IPS-18a (cell line): ENCODE measurements around the gene FBXW2.
A peak's percentile ranks its signal among the peaks of the same experiment; 100 is the strongest.

ENCODE experiments used
- H3K27ac ChIP-seq: one replicate; pipeline ENCODE4 v1.5.1; 2013; ENCODE audit warnings: low read length
- H3K27me3 ChIP-seq: one replicate; pipeline ENCODE4 v1.6.1; 2013; ENCODE audit warnings: mild to moderate bottlenecking, low read length; ENCODE audit not compliant: control insufficient read depth, insufficient read depth
- H3K36me3 ChIP-seq: one replicate; pipeline ENCODE4 v1.6.1; 2013; ENCODE audit warnings: low read depth, low read length; ENCODE audit not compliant: control insufficient read depth
- H3K4me1 ChIP-seq: one replicate; pipeline ENCODE4 v1.6.1; 2013; ENCODE audit warnings: low read depth, low read length; ENCODE audit not compliant: control insufficient read depth
- H3K4me3 ChIP-seq: one replicate; pipeline ENCODE4 v1.5.1; 2013; ENCODE audit warnings: low read length
- H3K9ac ChIP-seq: one replicate; pipeline ENCODE4 v1.6.1; 2013; ENCODE audit warnings: mild to moderate bottlenecking, low read length, moderate library complexity
- H3K9me3 ChIP-seq: one replicate; pipeline ENCODE4 v1.6.1; 2013; ENCODE audit warnings: low read depth, low read length; ENCODE audit not compliant: control insufficient read depth

FBXW2 gene

GRCh38 chr9:120724757-120725400 is 68.3 kb downstream of the FBXW2 start:
- H3K4me1 ChIP-seq, result no peaks in the 10 kb centered on the region

GRCh38 chr9:120723565-120723964 is 69.7 kb downstream of the FBXW2 start:
- no peak overlapping the region for H3K9ac ChIP-seq
- H3K27me3 ChIP-seq, result no peaks in the 10 kb centered on the region
- no peaks in the 10 kb centered on the region for H3K9me3 ChIP-seq

More at GRCh38 chr9:120724757-120725400, 68.3 kb downstream of the FBXW2 start:
- Histone ChIP-seq H3K9ac (no peak overlapping the region), H3K4me3 (no peak overlapping the region), H3K9me3 (no peaks in the 10 kb centered on the region), H3K27ac (no peak overlapping the region), H3K36me3 (no peaks in the 10 kb centered on the region), H3K27me3 (no peaks in the 10 kb centered on the region)

DNA sequence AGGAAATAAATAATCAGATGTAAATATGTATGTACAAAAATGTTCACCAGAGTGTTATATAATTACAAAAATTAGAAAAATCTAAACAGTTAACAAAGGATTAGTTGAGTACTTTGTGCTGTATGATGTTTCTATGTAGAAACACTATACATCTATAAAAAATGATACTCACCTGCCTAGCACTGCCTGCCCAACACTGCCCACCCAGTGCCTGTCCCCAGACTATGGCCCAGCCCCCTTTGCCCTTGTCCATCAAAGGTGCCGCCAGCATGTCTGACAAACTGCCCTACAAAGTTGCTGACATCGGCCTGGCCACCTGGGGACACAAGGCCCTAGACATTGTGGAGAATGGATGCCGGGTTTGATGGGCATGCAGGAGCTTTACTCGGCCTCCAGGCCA is 72.8 kb downstream of the FBXW2 start:
- Histone ChIP-seq H3K4me3 (no peak overlapping the region), H3K9me3 (no peaks in the 10 kb centered on the region), H3K27ac (no peak overlapping the region), H3K9ac (no peak overlapping the region), H3K36me3 (no peaks in the 10 kb centered on the region), H3K27me3 (no peaks in the 10 kb centered on the region), H3K4me1 (peaks cover 3% of the 10 kb centered on the region)

More at GRCh38 chr9:120723565-120723964, 69.7 kb downstream of the FBXW2 start:
- H3K27ac ChIP-seq, result no peak overlapping the region
- H3K4me3 ChIP-seq, result no peak overlapping the region
- H3K4me1 ChIP-seq, result no peaks in the 10 kb centered on the region
- H3K36me3 ChIP-seq, result no peaks in the 10 kb centered on the region

DNA sequence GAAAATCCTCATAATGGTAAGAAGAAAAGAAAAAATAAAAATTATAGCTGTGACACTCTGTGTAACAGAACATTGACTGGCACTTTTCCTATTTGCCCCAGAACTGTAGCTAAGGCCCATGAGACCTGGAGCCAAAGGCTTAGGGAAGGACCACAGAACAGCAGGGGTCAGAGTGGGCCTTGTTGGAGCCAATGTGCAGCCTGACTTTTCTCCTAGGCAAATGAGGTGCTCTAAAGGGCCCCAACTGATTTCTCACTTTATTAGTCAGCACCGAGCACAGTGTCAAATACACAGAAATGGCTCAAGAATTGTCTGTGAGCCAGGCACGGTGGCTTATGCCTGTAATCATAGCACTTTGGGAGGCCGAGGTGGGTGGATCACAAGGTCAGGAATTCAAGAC is 74.9 kb downstream of the FBXW2 start:
- no peak overlapping the region for H3K9ac ChIP-seq
- H3K4me3 ChIP-seq, result no peak overlapping the region
- no peaks in the 10 kb centered on the region for H3K36me3 ChIP-seq
- peaks cover 6% of the 10 kb centered on the region for H3K4me1 ChIP-seq
- H3K27ac ChIP-seq, result no peak overlapping the region
- no peaks in the 10 kb centered on the region for H3K9me3 ChIP-seq
- H3K27me3 ChIP-seq, result peaks cover 6% of the 10 kb centered on the region

DNA sequence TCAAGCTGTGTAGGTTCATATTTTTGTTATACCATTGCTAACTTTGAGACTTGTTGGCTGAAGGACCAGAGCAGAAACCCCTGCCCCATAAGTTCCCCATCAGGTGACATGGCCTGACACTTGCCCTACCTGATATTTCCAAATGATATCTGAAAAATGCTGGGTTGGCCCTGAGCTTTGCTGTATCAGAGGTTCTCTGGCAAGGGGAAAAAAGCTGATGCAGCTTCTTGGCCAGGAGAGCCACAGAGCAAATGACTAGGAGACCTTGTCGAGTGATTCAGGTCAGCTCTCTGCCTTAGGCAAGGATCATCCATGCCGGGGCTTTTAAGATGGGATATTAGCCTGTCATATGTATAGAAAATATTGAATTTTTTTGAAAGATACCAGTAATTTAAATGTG is 76.0 kb downstream of the FBXW2 start:
- no peaks in the 10 kb centered on the region for H3K36me3 ChIP-seq
- no peak overlapping the region for H3K27ac ChIP-seq
- no peak overlapping the region for H3K9ac ChIP-seq
- H3K9me3 ChIP-seq, result no peaks in the 10 kb centered on the region
- peaks cover 17% of the 10 kb centered on the region for H3K27me3 ChIP-seq
- no peak overlapping the region for H3K4me3 ChIP-seq
- H3K4me1 ChIP-seq, result peaks cover 9% of the 10 kb centered on the region

- H3K9me3 ChIP-seq, result no peaks in the 10 kb centered on the region
These were observed 76.7 kb downstream of the FBXW2 start for GRCh38 chr9:120716483-120716882.

GRCh38 chr9:120715389-120715924 is 77.8 kb downstream of the FBXW2 start:
- H3K4me1 ChIP-seq, result peaks cover 9% of the 10 kb centered on the region
- H3K9ac ChIP-seq, result peak overlapping the region; percentile 82

More at GRCh38 chr9:120716483-120716882, 76.7 kb downstream of the FBXW2 start:
- Histone ChIP-seq H3K4me1 (peaks cover 9% of the 10 kb centered on the region), H3K36me3 (no peaks in the 10 kb centered on the region), H3K4me3 (no peak overlapping the region), H3K27ac (no peak overlapping the region), H3K9ac (no peak overlapping the region), H3K27me3 (peaks cover 23% of the 10 kb centered on the region)

GRCh38 chr9:120714846-120715388 is 78.3 kb downstream of the FBXW2 start:
- Histone ChIP-seq H3K4me3 (peak overlapping the region; percentile 74), H3K9ac (peak overlapping the region; percentile 82), H3K36me3 (no peaks in the 10 kb centered on the region), H3K9me3 (no peaks in the 10 kb centered on the region), H3K27me3 (peaks cover 27% of the 10 kb centered on the region), H3K4me1 (peaks cover 9% of the 10 kb centered on the region), H3K27ac (no peak overlapping the region)

More at GRCh38 chr9:120715389-120715924, 77.8 kb downstream of the FBXW2 start:
- peak overlapping the region; percentile 74 for H3K4me3 ChIP-seq
- H3K27me3 ChIP-seq, result peaks cover 27% of the 10 kb centered on the region
- H3K9me3 ChIP-seq, result no peaks in the 10 kb centered on the region
- H3K27ac ChIP-seq, result no peak overlapping the region
- H3K36me3 ChIP-seq, result no peaks in the 10 kb centered on the region

DNA sequence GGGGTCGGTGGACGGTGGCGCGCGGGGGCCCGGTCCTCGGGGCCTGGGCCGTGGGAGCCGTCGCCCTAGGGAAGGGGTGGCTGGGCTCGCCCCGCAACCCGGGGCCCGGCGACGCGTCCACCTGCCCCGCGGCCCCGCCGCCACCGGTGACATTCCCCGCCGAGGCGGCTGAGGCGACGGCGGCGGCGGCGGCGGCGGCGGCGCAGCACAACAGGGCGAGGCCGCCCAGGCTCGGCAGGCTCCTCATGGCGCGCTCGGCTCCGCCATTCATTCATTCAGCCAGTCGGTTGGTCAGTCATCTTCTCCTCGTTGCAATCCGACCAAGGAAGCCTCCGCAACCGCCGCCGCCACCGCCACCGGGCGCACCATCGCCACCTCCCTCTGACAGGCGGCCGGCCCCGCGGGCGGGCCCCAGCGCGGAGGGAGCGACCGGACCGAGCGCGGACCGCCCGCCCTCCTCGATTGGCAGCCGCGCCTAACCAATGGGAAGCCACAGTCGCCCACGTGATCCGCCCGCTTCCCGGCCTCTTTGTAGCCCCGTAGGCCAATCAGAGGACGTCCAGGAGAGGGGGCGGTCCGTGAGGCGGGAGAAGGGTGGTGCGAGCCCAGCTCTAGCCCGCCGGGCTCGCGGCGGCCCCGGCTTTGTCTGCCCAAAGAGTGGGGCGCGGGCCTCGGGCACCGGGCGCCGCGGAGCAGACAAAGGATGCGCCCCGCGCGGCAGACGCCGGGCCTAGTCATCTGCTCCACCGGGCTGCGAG is 78.9 kb downstream of the FBXW2 start, which contains the start of gene MEGF9:
TSS of gene MEGF9 (minus strand) at position 383 of the 758 bp plus-strand sequence. CDS start at position 271, 112 bp downstream.
- Histone ChIP-seq H3K4me3 (peak within 1 kb of the TSS; percentile 74), H3K27ac (no peak within 1 kb of the TSS), H3K4me1 (peaks cover 9% of the 10 kb centered on the region), H3K9ac (peak within 1 kb of the TSS; percentile 82), H3K9me3 (no peaks in the 10 kb centered on the region), H3K27me3 (peaks cover 27% of the 10 kb centered on the region), H3K36me3 (no peaks in the 10 kb centered on the region)

- no peak overlapping the region for H3K27ac ChIP-seq
These were observed 79.7 kb downstream of the FBXW2 start for GRCh38 chr9:120713257-120714087.

More at GRCh38 chr9:120713257-120714087, 79.7 kb downstream of the FBXW2 start:
- Histone ChIP-seq H3K9me3 (no peaks in the 10 kb centered on the region), H3K9ac (no peak overlapping the region), H3K4me1 (peaks cover 9% of the 10 kb centered on the region), H3K36me3 (no peaks in the 10 kb centered on the region), H3K4me3 (peak overlapping the region; percentile 74), H3K27me3 (peaks cover 27% of the 10 kb centered on the region)
